Calu3 (cell line): ENCODE results near the gene EDARADD. TPM values are rescaled to one million over a fixed set of nuclear protein-coding genes. Genes with fewer than 3 reads are reported as not detected.
"Not testable (repeated sequence)": the region's sequence is repeated elsewhere in the genome, so short reads cannot be mapped to it uniquely, and the experiment has no call there.

Source experiments
- BruUV-seq: library from RNA; stranded (reverse); fragments of 400-500 nt; replicated peaks from 2 replicates; lab custom pipeline; 2021; lab: Mats Ljungman, UMichigan
- CTCF ChIA-PET: fragments of 300-600 bp; sonication (Branson Sonifier 250); formaldehyde crosslinking; loops from one replicate; lab custom pipeline; 2022; ENCODE audit warnings: antibody characterized with exemption; lab: Charles Lee
- DNase-seq: peaks from one replicate; pipeline ENCODE4 v3.0.0; 2022
- H3K27ac Mint-ChIP-seq: one replicate; pipeline ENCODE4 v1.8.0; 2022; ENCODE audit warnings: mixed read lengths; ENCODE audit not compliant: unreplicated experiment
- H3K27me3 Mint-ChIP-seq: one replicate; pipeline ENCODE4 v1.8.0; 2022; ENCODE audit warnings: mixed read lengths; ENCODE audit not compliant: unreplicated experiment
- H3K36me3 Mint-ChIP-seq: one replicate; pipeline ENCODE4 v1.8.0; 2022; ENCODE audit warnings: mild to moderate bottlenecking, moderate library complexity, mixed read lengths; ENCODE audit not compliant: insufficient read depth, unreplicated experiment
- H3K4me1 Mint-ChIP-seq: one replicate; pipeline ENCODE4 v1.8.0; 2022; ENCODE audit warnings: mild to moderate bottlenecking, low read depth, mixed read lengths; ENCODE audit not compliant: unreplicated experiment
- H3K4me3 Mint-ChIP-seq: one replicate; pipeline ENCODE4 v1.8.0; 2022; ENCODE audit warnings: mild to moderate bottlenecking, low read depth, moderate library complexity, mixed read lengths; ENCODE audit not compliant: unreplicated experiment
- H3K9me3 Mint-ChIP-seq: one replicate; pipeline ENCODE4 v1.8.0; 2022; ENCODE audit warnings: low read depth, mixed read lengths; ENCODE audit not compliant: unreplicated experiment
- intact Hi-C: fragments of 100-400 bp; cut with micrococcal nuclease; formaldehyde crosslinking; loops from one replicate; pipeline ENCODE4 v1.10.0; 2022; ENCODE audit not compliant: unreplicated experiment
- total RNA-seq: library from RNA; stranded (reverse); gene quantifications from 2 replicates; pipeline ENCODE4 v1.2.3, GENCODE V29; 2022
- TF ChIP-seq, protein P1 (sequence below): fragments of 200-600 bp; IDR thresholded peaks from one replicate; pipeline ENCODE4 v1.8.0; 2022; ENCODE audit warnings: antibody characterized with exemption; ENCODE audit not compliant: unreplicated experiment

Gene EDARADD
- total RNA-seq, 1 experiment from 2014 or later = 0.19 TPM

DNA sequence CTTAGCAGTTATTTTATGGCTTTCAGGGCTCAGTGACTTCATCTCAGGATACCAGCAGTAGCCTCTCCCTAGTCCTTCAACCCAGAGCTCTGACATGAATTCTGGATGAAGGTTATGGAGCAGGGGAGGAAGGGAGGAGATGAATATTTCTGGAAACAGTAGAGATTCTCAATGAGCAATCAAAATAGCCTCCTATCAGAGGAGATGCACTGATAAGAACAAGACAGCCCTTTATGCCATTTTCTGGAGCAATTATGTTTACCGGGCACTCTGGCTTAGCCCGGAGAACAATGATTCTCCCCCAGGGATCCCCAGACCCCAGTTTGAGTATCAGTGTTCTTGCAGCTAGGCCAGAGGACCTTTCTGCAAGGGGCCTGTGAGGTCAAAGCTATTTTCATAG is 37.9 kb upstream of the EDARADD start:
- peaks cover 4% of the 10 kb centered on the region for H3K9me3 Mint-ChIP-seq
- intact Hi-C loops = no loop called here
- BruUV-seq = no TSS peak
- H3K4me1 Mint-ChIP-seq = no peaks in the 10 kb centered on the region
- TF ChIP-seq, protein P1, sequence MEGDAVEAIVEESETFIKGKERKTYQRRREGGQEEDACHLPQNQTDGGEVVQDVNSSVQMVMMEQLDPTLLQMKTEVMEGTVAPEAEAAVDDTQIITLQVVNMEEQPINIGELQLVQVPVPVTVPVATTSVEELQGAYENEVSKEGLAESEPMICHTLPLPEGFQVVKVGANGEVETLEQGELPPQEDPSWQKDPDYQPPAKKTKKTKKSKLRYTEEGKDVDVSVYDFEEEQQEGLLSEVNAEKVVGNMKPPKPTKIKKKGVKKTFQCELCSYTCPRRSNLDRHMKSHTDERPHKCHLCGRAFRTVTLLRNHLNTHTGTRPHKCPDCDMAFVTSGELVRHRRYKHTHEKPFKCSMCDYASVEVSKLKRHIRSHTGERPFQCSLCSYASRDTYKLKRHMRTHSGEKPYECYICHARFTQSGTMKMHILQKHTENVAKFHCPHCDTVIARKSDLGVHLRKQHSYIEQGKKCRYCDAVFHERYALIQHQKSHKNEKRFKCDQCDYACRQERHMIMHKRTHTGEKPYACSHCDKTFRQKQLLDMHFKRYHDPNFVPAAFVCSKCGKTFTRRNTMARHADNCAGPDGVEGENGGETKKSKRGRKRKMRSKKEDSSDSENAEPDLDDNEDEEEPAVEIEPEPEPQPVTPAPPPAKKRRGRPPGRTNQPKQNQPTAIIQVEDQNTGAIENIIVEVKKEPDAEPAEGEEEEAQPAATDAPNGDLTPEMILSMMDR = no peak
- H3K4me3 Mint-ChIP-seq = no peak overlapping the region
- DNase-seq = no peak
- no peaks in the 10 kb centered on the region for H3K27me3 Mint-ChIP-seq
- H3K27ac Mint-ChIP-seq = no peak overlapping the region
- CTCF ChIA-PET = no interaction called here
- no peaks in the 10 kb centered on the region for H3K36me3 Mint-ChIP-seq

DNA sequence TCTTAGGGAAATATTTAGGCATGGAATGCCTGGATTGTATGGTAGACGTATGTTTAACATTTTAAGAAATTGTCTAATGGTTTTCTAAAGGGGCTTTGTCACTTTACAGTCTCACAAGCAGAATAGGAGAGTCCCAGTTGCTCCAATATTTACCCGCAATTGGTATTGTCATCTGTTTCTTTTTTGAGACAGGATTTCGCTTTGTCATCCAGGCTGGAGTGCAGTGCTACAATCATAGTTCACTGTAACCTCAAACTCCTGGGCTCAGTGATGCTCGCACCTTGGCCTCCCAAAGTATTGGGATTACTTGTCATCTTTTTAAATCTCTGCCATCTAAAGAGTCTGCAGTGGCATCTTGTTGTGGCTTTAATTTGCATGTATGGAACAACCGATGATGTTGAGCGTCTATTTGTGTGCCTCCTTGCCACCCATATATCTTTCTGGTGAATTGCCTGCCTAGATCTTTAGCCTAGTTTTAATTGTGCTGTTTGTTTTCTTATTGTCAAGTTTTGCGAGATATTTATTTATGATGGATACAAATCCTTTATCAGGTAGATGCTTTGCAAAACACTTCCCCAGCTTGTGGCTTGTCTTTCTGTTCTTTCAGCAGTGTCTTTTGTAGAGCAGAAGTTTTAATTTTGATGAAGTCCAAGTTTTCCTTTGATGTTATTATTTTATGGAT is 32.0 kb upstream of the EDARADD start:
- Mint-ChIP-seq H3K27me3 (no peaks in the 10 kb centered on the region), H3K4me1 (no peaks in the 10 kb centered on the region), H3K36me3 (no peaks in the 10 kb centered on the region), H3K27ac (no peak overlapping the region), H3K4me3 (no peak overlapping the region), H3K9me3 (peaks cover 4% of the 10 kb centered on the region)
- DNase-seq = no peak
- TF ChIP-seq, protein P1 = no peak
- intact Hi-C loops = no loop called here
- CTCF ChIA-PET = no interaction called here
- BruUV-seq = no TSS peak

DNA sequence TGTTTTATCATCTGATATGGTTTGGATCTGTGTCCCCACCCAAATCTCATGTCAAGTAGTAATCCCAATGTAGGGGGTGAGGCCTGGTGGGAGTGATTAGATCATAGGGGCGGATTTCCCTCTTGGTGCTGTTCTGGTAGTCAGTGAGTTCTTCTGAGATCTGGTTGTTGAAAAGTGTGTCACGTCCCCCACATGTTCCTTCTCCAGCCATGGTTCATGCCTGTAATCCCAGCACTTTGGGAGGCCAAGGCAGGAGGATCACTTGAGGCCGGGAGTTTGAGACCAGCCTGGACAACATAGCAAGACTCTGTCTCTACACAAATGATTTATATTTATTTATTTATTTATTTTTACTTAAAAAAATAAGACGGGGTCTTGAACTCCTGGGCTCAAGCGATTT is 30.8 kb upstream of the EDARADD start:
- Mint-ChIP-seq H3K27me3 (no peaks in the 10 kb centered on the region), H3K9me3 (peaks cover 4% of the 10 kb centered on the region), H3K4me3 (no peak overlapping the region), H3K4me1 (no peaks in the 10 kb centered on the region), H3K27ac (no peak overlapping the region), H3K36me3 (no peaks in the 10 kb centered on the region)
- intact Hi-C loops = no loop called here
- DNase-seq = no peak
- CTCF ChIA-PET = no interaction called here
- TF ChIP-seq, protein P1 = no peak
- BruUV-seq = no TSS peak

DNA sequence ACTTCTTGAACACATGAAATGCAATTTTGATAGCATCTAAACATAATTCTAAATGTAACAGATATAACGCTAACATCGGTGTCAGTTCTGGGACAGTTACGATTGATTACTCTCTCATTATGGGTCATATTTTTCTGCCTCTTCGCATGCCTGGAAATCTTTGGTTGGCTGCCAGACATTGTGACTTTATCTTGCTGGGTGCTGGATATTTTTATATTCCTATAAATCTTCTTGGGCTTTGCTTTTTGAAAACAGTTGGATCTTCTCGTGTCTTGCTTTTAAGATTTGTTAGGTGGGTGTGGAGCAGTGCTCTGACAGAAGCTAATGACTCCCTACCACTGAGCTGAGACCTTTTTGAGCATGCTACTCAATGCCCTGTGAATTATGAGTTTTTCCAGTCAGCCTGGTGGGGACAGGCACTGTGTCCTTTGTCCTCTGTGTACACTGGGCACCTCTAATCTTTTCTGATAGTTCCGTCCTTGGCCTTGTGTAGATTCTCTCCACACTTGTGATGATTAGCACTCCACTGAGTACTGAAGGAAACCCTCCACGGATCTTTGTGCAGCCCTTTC is 28.0 kb upstream of the EDARADD start:
- no peaks in the 10 kb centered on the region for H3K9me3 Mint-ChIP-seq
- no peaks in the 10 kb centered on the region for H3K36me3 Mint-ChIP-seq
- CTCF ChIA-PET = no interaction called here
- intact Hi-C loops = no loop called here
- no TSS peak for BruUV-seq
- no peak overlapping the region for H3K27ac Mint-ChIP-seq
- no peaks in the 10 kb centered on the region for H3K27me3 Mint-ChIP-seq
- no peaks in the 10 kb centered on the region for H3K4me1 Mint-ChIP-seq
- TF ChIP-seq, protein P1 = no peak
- DNase-seq = no peak
- no peak overlapping the region for H3K4me3 Mint-ChIP-seq

DNA sequence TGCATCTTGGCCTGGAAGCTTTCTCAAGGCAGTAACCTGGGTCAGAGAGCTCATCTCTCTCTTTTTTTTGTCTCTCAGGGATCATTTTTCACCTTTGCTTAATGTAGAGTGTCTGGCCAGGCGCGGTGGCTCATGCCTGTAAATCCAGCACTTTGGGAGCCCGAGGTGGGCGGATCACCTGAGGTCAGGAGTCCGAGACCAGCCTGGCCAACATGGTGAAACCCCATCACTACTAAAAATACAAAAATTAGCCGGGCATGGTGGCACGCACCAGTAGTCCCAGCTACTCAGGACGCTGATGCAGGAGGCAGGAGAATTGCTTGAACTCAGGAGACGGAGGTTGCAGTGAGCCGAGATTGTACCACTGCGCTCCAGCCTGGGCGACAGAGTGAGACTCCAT is 27.4 kb upstream of the EDARADD start:
- H3K36me3 Mint-ChIP-seq, CTCF ChIA-PET, H3K9me3 Mint-ChIP-seq, H3K4me3 Mint-ChIP-seq, H3K27ac Mint-ChIP-seq, BruUV-seq, H3K4me1 Mint-ChIP-seq, H3K27me3 Mint-ChIP-seq, intact Hi-C loops, DNase-seq: not testable (repeated sequence)
